ENCODE results near the gene FSD1L. TPM values are rescaled to one million over a fixed set of nuclear protein-coding genes. Genes with fewer than 3 reads are reported as not detected.
A peak's percentile ranks its signal among the peaks of the same experiment; 100 is the strongest.

FSD1L gene
- total RNA-seq, 1 donor from 2014 or later: 3.3 TPM

DNA sequence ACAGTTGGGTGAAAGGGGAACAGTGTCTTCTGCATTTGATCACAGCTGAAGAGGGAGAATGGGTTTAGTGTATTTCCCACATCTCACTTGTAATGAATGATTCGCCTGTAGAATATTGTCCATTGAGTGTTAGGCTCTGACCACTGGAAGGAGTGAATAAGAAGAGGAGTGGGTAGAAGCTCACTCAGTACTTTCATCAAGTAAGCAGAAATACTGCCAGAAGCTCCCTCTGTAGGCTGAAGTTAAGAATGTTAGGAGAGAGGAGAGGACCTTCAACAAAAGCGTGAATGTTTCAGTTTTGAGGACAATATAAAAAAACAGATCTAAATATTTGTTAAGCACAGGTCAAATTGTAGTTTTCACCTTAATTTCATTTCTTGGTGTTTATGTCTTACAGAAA, 27.5 kb downstream of the FSD1L start:
- H3K36me3 ChIP-seq (ENCODE audit: control insufficient read depth, insufficient read depth, low read length): peaks cover 1% of the 10 kb centered on the region
- no peaks in the 10 kb centered on the region for H3K27me3 ChIP-seq (ENCODE audit: control insufficient read depth, insufficient read depth, low read length)
- peak; percentile 40 for TF ChIP-seq CTCF (IDR thresholded peaks at IDR 0.05; ENCODE audit: insufficient read depth, low read length, poor library complexity, severe bottlenecking)
- H3K4me3 ChIP-seq (ENCODE audit: low read depth, low read length): no peak overlapping the region
- peak; percentile 25 for DNase-seq (ENCODE audit: low read depth)

DNA sequence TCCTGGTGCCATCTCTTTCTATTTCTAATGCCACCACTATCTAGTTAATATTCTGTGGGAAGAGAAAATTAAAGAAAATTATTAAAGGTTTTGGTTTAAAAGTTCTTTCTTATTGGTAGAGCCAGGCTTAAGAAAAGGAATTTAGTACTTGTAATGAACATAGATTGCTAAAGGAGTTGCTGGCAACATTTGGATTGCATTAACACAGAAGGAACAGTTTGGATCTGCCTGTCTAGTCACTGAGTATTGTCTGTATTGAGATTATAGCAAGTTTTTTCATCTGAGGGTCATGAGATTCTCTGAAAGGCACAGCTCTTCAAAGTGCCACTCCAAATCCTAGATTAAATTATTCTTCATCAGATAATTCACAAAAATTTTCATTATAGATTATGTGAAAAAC, 32.0 kb downstream of the FSD1L start:
- no peak for TF ChIP-seq CTCF (IDR thresholded peaks at IDR 0.05; ENCODE audit: insufficient read depth, low read length, poor library complexity, severe bottlenecking)
- no peak for DNase-seq (ENCODE audit: low read depth)
- H3K27me3 ChIP-seq (ENCODE audit: control insufficient read depth, insufficient read depth, low read length): no peaks in the 10 kb centered on the region
- H3K4me3 ChIP-seq (ENCODE audit: low read depth, low read length): no peak overlapping the region
- no peaks in the 10 kb centered on the region for H3K36me3 ChIP-seq (ENCODE audit: control insufficient read depth, insufficient read depth, low read length)

- Histone ChIP-seq H3K36me3 (ENCODE audit: control insufficient read depth, insufficient read depth, low read length) (no peaks in the 10 kb centered on the region), H3K4me3 (ENCODE audit: low read depth, low read length) (no peak overlapping the region), H3K27me3 (ENCODE audit: control insufficient read depth, insufficient read depth, low read length) (no peaks in the 10 kb centered on the region)
- no peak for TF ChIP-seq CTCF (IDR thresholded peaks at IDR 0.05; ENCODE audit: insufficient read depth, low read length, poor library complexity, severe bottlenecking)
- DNase-seq (ENCODE audit: low read depth): no peak
Observed at GRCh38 chr9:105483618-105484017, 35.8 kb downstream of the FSD1L start.

GRCh38 chr9:105484226-105484625, 36.4 kb downstream of the FSD1L start:
- H3K36me3 ChIP-seq (ENCODE audit: control insufficient read depth, insufficient read depth, low read length): no peaks in the 10 kb centered on the region
- H3K4me3 ChIP-seq (ENCODE audit: low read depth, low read length): no peak overlapping the region
- DNase-seq (ENCODE audit: low read depth): no peak
- no peaks in the 10 kb centered on the region for H3K27me3 ChIP-seq (ENCODE audit: control insufficient read depth, insufficient read depth, low read length)
- no peak for TF ChIP-seq CTCF (IDR thresholded peaks at IDR 0.05; ENCODE audit: insufficient read depth, low read length, poor library complexity, severe bottlenecking)

- Histone ChIP-seq H3K27me3 (ENCODE audit: control insufficient read depth, insufficient read depth, low read length) (no peaks in the 10 kb centered on the region), H3K36me3 (ENCODE audit: control insufficient read depth, insufficient read depth, low read length) (no peaks in the 10 kb centered on the region), H3K4me3 (ENCODE audit: low read depth, low read length) (no peak overlapping the region)
- no peak for TF ChIP-seq CTCF (IDR thresholded peaks at IDR 0.05; ENCODE audit: insufficient read depth, low read length, poor library complexity, severe bottlenecking)
- DNase-seq (ENCODE audit: low read depth): no peak
Observed at GRCh38 chr9:105485131-105485530, 37.3 kb downstream of the FSD1L start.

- TF ChIP-seq CTCF (IDR thresholded peaks at IDR 0.05; ENCODE audit: insufficient read depth, low read length, poor library complexity, severe bottlenecking): no peak
- H3K36me3 ChIP-seq (ENCODE audit: control insufficient read depth, insufficient read depth, low read length): no peaks in the 10 kb centered on the region
Observed at GRCh38 chr9:105496826-105497225, 49.0 kb downstream of the FSD1L start.

More at GRCh38 chr9:105496826-105497225, 49.0 kb downstream of the FSD1L start:
- no peak overlapping the region for H3K4me3 ChIP-seq (ENCODE audit: low read depth, low read length)
- no peaks in the 10 kb centered on the region for H3K27me3 ChIP-seq (ENCODE audit: control insufficient read depth, insufficient read depth, low read length)
- no peak for DNase-seq (ENCODE audit: low read depth)
